Astrocyte of the spinal cord (primary cell): ENCODE data around the gene FRAS1.

Experiments used
- DNase-seq: peaks from one replicate; pipeline ENCODE4 v3.0.0; 2011; ENCODE audit warnings: low read depth, low spot score
- H3K4me3 ChIP-seq: 2 replicates; pipeline ENCODE4 v1.5.1; 2011; ENCODE audit warnings: low read depth, mild to moderate bottlenecking, low read length, moderate library complexity
- CTCF ChIP-seq: IDR thresholded peaks from 2 replicates; pipeline ENCODE4 v1.5.1; 2012; ENCODE audit warnings: low read depth, mild to moderate bottlenecking, low read length, inconsistent platforms
- in situ Hi-C: cut with HindIII; loops from 2 replicates; pipeline ENCODE4 v1.10.0; 2017; ENCODE audit warnings: low sequenced_read_pairs

FRAS1 gene

GRCh38 chr4:78313754-78314120 lies 256.6 kb downstream of the FRAS1 start:
- DNase-seq: no peak
- TF ChIP-seq CTCF: no peak
- in situ Hi-C loops: no loop called here

GRCh38 chr4:78318126-78318525 lies 261.0 kb downstream of the FRAS1 start:
- no peak for DNase-seq
- in situ Hi-C loops: no loop called here
- TF ChIP-seq CTCF: no peak
- H3K4me3 ChIP-seq: no peak overlapping the region

More at GRCh38 chr4:78313754-78314120, 256.6 kb downstream of the FRAS1 start:
- H3K4me3 ChIP-seq: no peak overlapping the region

- TF ChIP-seq CTCF: no peak
- peak; percentile 35 for DNase-seq
- H3K4me3 ChIP-seq: no peak overlapping the region
- in situ Hi-C loops: no loop called here
Measured at GRCh38 chr4:78320349-78320935, 263.3 kb downstream of the FRAS1 start.

GRCh38 chr4:78322032-78322431 lies 264.9 kb downstream of the FRAS1 start:
- in situ Hi-C loops: no loop called here
- H3K4me3 ChIP-seq: no peak overlapping the region
- TF ChIP-seq CTCF: no peak
- no peak for DNase-seq

GRCh38 chr4:78323439-78323838 lies 266.3 kb downstream of the FRAS1 start:
- in situ Hi-C loops: no loop called here
- no peak for TF ChIP-seq CTCF

GRCh38 chr4:78324625-78325024 lies 267.5 kb downstream of the FRAS1 start:
- in situ Hi-C loops: no loop called here
- no peak overlapping the region for H3K4me3 ChIP-seq
- TF ChIP-seq CTCF: no peak
- DNase-seq: no peak

More at GRCh38 chr4:78323439-78323838, 266.3 kb downstream of the FRAS1 start:
- no peak overlapping the region for H3K4me3 ChIP-seq
- no peak for DNase-seq
